ENCODE results near the gene G2E3.
A peak's percentile ranks its signal among the peaks of the same experiment; 100 is the strongest.
"Not testable (repeated sequence)": the region's sequence is repeated elsewhere in the genome, so short reads cannot be mapped to it uniquely, and the experiment has no call there.

G2E3 gene

GRCh38 chr14:30558675-30559555 lies at the start of gene G2E3:
Gene G2E3 (plus strand): TSS chr14:30559158. CDS start chr14:30581080, 21,922 bp downstream.
- DNase-seq (ENCODE audit: low read depth in 3 of 3, low spot score in 1 of 3), result peak; percentile 58 to 86 (median 69)

- DNase-seq (ENCODE audit: low read depth in 3 of 3, low spot score in 1 of 3), result no peak
Observed at GRCh38 chr14:30517737-30518136, 41.2 kb upstream of the G2E3 start.

GRCh38 chr14:30518867-30519560 lies 39.9 kb upstream of the G2E3 start:
- DNase-seq (ENCODE audit: low read depth in 3 of 3, low spot score in 1 of 3), result no peak

GRCh38 chr14:30519961-30520360 lies 39.0 kb upstream of the G2E3 start:
- no peak for DNase-seq (ENCODE audit: low read depth in 3 of 3, low spot score in 1 of 3)

- DNase-seq (ENCODE audit: low read depth in 3 of 3, low spot score in 1 of 3), result no peak
Observed at GRCh38 chr14:30520536-30520935, 38.4 kb upstream of the G2E3 start.

- no peak for DNase-seq (ENCODE audit: low read depth in 3 of 3, low spot score in 1 of 3)
Observed at GRCh38 chr14:30521899-30522736, 36.8 kb upstream of the G2E3 start.

- no peak for DNase-seq (ENCODE audit: low read depth in 3 of 3, low spot score in 1 of 3)
Observed at GRCh38 chr14:30525833-30526232, 33.1 kb upstream of the G2E3 start.

GRCh38 chr14:30527196-30527595 lies 31.8 kb upstream of the G2E3 start:
- DNase-seq (ENCODE audit: low read depth in 3 of 3, low spot score in 1 of 3), result no peak

- DNase-seq (ENCODE audit: low read depth in 3 of 3, low spot score in 1 of 3), result no peak
Observed at GRCh38 chr14:30528119-30528518, 30.8 kb upstream of the G2E3 start.

- DNase-seq (ENCODE audit: low read depth in 3 of 3, low spot score in 1 of 3), result no peak
Observed at GRCh38 chr14:30528778-30529642, 29.9 kb upstream of the G2E3 start.

- no peak for DNase-seq (ENCODE audit: low read depth in 3 of 3, low spot score in 1 of 3)
Observed at GRCh38 chr14:30532264-30532663, 26.7 kb upstream of the G2E3 start.

- DNase-seq (ENCODE audit: low read depth in 3 of 3, low spot score in 1 of 3), result no peak
Observed at GRCh38 chr14:30533126-30533525, 25.8 kb upstream of the G2E3 start.

GRCh38 chr14:30541318-30541717 lies 17.6 kb upstream of the G2E3 start:
- DNase-seq (ENCODE audit: low read depth in 3 of 3, low spot score in 1 of 3), result no peak

GRCh38 chr14:30546735-30547134 lies 12.2 kb upstream of the G2E3 start:
- DNase-seq (ENCODE audit: low read depth in 3 of 3, low spot score in 1 of 3), result not testable (repeated sequence)

GRCh38 chr14:30547388-30548048 lies 11.4 kb upstream of the G2E3 start:
- no peak for DNase-seq (ENCODE audit: low read depth in 3 of 3, low spot score in 1 of 3)

- no peak for DNase-seq (ENCODE audit: low read depth in 3 of 3, low spot score in 1 of 3)
Observed at GRCh38 chr14:30550335-30550734, 8.6 kb upstream of the G2E3 start.

- no peak for DNase-seq (ENCODE audit: low read depth in 3 of 3, low spot score in 1 of 3)
Observed at GRCh38 chr14:30551460-30551859, 7.5 kb upstream of the G2E3 start.

GRCh38 chr14:30553311-30553989 lies 5.5 kb upstream of the G2E3 start:
- DNase-seq (ENCODE audit: low read depth in 3 of 3, low spot score in 1 of 3), result no peak

- DNase-seq (ENCODE audit: low read depth in 3 of 3, low spot score in 1 of 3), result no peak
Observed at GRCh38 chr14:30558362-30558674, 640 bp upstream of the G2E3 start.

All from stimulated activated CD4-positive, alpha-beta T cell treated with anti-CD3 and anti-CD28 coated beads, TNF-alpha, amount 100 ng/mL, for 1 hour (primary cell).